GM12801 (cell line): ENCODE data around the gene MYBPHL.

Experiments
- CTCF ChIP-seq: IDR thresholded peaks from one replicate; pipeline ENCODE4 v1.5.1; 2011; ENCODE audit warnings: control low read depth; ENCODE audit not compliant: insufficient read length; ENCODE audit errors: extremely low read depth

Gene MYBPHL

GRCh38 chr1:109275706-109276345 lies 31.0 kb downstream of the MYBPHL start:
- no peak for TF ChIP-seq CTCF

DNA sequence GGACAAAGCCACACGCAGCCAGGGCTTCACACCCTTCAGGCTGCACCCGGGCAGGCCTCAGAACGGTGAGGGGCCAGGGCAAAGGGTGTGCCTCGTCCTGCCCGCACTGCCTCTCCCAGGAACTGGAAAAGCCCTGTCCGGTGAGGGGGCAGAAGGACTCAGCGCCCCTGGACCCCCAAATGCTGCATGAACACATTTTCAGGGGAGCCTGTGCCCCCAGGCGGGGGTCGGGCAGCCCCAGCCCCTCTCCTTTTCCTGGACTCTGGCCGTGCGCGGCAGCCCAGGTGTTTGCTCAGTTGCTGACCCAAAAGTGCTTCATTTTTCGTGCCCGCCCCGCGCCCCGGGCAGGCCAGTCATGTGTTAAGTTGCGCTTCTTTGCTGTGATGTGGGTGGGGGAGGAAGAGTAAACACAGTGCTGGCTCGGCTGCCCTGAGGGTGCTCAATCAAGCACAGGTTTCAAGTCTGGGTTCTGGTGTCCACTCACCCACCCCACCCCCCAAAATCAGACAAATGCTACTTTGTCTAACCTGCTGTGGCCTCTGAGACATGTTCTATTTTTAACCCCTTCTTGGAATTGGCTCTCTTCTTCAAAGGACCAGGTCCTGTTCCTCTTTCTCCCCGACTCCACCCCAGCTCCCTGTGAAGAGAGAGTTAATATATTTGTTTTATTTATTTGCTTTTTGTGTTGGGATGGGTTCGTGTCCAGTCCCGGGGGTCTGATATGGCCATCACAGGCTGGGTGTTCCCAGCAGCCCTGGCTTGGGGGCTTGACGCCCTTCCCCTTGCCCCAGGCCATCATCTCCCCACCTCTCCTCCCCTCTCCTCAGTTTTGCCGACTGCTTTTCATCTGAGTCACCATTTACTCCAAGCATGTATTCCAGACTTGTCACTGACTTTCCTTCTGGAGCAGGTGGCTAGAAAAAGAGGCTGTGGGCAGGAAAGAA lies 32.0 kb downstream of the MYBPHL start:
- no peak for TF ChIP-seq CTCF

DNA sequence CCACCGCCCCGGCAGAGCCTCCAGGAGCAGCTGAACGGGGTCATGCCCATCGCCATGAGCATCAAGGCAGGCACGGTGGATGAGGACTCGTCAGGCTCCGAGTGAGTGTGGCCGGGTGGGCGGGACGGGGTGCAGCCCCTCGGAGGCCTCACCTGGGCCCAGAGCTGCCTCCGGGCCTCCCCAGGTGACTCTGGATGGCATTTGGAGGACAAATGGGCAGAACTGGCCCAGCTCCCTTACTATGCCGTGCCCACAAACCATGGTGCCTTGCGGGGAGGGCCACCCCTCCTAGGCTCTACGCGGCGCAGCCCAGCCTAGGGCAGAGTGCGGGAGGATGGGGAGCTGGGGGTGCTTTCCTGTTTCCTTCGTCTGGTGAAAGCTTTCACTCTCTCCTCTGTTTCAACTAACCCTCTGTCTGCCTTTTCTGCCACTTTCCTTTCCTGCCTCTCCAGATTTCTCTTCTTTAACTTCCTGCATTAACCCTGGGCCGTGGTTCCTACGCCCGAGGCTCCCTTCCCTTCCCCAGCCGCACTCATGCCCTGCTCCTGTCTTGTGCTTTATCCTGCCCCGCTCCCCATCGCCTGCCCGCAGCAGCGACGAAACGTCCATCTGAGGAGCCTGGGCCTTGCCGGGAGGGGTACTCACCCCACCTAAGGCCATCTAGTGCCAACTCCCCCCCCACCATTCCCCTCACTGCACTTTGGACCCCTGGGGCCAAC lies 33.1 kb downstream of the MYBPHL start:
- TF ChIP-seq CTCF = no peak

- no peak for TF ChIP-seq CTCF
Observed at GRCh38 chr1:109272831-109273547, 33.8 kb downstream of the MYBPHL start.

- no peak for TF ChIP-seq CTCF
Observed at GRCh38 chr1:109272021-109272799, 34.6 kb downstream of the MYBPHL start.

DNA sequence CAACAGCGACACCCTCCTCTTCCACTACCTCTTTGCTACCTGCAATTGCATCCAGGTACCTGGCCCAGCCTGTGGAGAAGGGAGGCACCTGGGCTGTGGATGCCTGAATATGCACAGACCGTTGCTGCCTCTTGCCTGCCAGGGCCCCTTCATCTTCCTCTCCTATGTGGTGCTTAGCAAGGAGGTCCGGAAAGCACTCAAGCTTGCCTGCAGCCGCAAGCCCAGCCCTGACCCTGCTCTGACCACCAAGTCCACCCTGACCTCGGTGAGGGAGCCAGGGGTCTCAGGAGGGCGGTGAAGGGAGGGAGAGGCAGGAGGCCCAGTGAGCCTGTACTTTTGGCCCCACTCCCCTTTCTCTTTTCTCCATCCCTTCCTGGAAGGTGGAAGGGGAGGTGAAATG lies 35.4 kb downstream of the MYBPHL start:
- no peak for TF ChIP-seq CTCF
